GM20431 (cell line): ENCODE results near the gene ANTXR2.

Source experiments
- in situ Hi-C: fragments of 300-500 bp; cut with MseI, MboI; formaldehyde crosslinking; loops from one replicate; pipeline ENCODE4 v1.15.0; 2020; ENCODE audit warnings: low sequenced_read_pairs; ENCODE audit not compliant: unreplicated experiment

Gene ANTXR2

DNA sequence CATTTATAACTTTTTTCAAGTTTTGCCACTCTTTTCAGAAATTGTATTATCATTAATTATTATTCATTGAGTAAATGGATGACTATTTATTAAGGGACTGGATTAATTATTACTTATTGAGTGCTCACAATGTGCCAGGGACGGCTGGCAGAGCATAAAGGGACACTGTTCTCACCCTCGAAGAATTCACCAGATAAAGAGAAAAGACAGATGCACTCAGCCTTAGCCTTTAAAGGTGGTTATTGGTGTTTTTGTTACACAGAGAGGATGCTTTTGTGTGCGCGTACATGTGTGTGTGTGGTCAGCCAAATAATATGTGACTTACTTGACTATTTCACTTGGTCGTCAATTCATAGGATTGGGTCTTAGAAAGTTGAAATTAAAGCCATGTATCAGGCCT lies 187.0 kb downstream of the ANTXR2 start:
- in situ Hi-C loops = no loop called here

DNA sequence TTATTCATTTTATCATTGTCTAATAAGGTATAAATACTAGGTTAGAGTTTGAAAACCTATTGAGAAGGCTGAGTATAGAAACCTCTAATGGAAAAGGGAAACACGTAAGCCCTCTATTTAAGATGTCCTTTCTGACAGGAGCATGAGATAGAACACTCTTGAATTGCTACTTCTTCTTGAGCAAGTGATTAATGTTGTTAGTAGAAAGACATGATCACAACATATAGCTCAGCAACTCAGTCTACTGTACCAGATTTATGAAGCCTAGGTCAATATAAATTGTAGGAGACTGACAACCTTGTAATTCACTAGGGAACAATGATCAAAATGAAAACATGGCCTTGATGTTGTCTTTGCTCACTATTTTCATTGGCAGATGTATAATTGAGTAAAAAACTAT lies 189.7 kb downstream of the ANTXR2 start:
- in situ Hi-C loops = no loop called here

DNA sequence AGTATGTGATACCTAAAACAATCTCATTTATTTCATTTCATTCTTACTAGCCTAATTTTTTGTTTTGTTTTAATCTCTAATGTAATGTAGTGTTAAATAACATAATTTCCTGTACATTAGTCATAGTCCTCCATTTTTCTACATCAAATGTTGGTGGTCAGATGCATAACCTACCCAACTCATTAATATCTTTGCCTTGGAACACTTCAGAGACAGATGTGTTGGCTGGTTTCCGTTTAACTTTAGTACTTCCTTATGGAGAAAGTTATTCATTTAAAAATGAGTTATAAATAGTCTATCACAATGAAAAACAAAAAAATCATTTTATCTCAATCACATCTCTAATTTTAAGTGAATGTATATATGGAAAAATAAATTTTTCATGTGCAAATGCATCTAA lies 190.2 kb downstream of the ANTXR2 start:
- in situ Hi-C loops = no loop called here

DNA sequence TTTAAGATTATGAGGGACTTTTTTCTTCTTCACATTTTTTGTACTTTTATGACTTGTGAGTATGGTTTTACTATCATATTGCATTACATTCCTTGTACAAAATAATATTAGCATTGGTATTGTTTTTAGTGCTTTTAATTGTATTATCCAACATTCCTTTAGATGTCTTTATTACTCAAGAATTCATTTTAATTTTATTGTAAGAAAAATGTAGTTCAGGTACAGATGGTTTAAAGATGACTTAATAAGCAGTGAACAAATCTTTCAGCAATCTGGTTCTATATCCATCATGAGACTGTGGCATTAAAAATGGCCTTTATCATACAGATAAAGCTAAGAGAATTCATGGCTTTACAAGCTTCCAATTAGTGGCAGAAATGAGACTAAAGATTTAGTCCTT lies 191.6 kb downstream of the ANTXR2 start:
- in situ Hi-C loops = no loop called here

DNA sequence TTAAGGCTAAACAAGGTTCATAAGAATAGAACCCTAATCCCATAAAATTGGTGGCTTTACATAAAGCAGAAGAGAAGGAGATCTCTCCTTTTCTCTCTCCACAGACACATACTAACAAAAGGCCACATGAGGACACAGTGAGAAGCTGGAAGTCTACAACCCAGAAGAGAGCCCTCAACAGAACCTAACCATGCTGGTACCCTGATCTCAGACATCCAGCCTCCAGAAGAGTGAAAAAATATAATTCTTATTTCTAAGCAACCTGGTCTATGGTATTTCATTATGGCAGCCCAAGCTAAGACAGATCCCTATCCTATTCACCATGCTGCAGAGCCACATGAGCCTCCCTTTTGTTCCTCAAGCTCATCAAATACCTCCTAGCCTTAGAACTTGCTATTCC lies 195.5 kb downstream of the ANTXR2 start:
- in situ Hi-C loops = no loop called here

DNA sequence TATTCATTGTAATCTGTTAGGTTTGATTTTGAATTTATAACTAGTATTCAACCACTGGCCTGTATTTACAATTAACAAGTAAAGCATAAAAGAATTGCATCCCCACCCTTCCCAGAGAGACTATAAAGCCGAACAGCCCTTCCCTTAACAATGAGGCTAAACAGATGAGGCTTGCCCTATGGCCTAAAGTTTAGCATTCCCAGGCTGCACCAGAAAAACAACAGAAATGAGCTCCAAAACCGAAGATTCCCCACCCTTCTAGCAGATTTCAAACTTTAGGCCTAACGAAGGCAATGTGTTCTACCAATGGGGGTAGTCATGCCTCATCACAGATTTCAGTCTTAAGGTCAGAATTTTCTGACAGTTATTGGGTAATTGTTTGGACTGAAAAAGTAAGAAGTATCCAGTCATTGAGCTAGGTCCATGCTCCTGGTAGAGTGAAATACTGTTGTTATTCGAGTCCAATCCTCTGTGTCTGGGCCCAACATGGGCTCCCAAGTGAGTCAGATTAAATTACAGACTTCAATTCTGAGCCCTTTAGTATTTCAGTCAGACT lies 197.6 kb downstream of the ANTXR2 start:
- in situ Hi-C loops = no loop called here

DNA sequence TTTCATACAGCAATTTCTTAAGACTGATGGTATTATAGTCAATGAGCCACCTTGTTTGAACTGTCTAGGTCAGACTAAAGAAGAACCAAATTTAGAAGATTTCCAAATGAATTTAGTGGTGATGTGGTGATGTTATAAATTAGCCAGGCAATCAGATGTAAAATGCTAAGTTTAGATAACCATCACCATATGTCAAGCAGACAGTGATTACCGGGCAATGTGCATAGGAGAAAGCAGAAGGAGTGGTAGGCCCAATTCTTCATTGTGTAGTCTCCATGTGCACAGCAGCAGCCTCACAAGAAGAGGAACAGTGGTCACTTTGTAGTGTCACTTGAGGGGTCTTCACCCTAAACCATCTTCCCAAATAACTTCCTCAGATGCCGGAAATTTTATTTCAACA lies 198.8 kb downstream of the ANTXR2 start:
- in situ Hi-C loops = no loop called here

DNA sequence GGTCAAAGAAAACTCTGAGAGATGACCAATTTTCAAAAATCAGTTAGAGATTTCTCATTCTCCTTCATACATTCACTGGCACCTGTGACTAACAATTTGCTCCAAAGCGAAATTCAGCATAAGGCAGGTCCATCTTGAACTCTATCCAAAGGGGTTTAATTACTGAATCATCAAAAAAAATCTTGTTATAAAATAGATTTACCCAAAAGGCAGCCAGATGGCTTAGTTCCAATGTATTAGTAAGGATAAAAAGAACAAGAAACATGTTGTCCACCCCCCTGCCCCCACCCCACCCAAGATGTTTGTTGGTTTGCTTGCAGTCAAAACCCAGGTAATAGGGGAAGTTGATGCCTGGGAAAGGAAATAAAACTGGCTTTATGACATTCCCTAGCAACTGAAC lies 200.3 kb downstream of the ANTXR2 start:
- in situ Hi-C loops = no loop called here

DNA sequence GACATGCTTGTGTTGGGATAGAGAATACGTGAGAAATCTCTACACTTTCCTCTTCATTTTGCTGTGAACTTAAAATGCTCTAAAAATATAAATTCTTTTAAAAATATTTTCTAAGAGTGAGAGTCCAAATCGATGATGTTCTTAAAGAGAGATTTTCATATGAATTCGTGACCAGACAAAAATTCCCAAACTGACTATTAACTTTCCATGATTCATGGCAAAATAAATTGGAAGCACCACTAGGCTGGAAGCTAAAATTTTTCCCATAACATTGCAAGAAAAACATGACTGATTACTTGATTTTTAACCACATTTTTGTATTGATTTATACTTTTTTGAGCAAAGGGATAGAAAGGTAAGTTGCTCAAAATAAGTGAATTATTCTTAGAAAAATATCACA lies 201.1 kb downstream of the ANTXR2 start:
- in situ Hi-C loops = no loop called here

DNA sequence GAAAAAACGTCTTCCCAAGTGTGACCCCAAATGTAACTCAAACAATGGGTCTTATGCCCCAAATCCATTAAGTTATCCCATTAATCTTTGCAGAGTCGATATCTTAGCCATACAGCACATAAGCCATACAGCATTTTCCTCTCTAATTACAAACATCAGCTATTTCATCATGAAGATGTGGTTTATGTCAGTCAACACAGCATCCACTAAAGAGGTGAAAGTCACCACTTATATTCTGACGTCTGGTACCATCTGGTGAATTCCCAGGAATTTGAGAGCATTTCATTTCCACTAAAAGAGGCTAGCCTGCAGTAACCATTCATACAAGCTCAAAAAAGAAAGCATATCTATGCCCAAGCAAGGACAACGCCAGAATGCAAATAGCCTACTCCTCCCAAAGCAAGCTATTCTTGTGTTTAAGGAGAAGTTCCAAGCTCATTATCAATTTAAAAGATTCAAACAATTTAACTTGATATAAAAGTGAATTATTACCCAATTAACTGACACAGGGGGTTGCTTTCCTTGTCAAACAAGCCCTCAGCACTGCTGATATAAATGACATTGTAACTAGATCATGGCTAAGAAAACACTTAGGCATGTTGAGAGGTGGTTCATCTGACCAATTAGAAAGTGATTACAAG lies 203.3 kb downstream of the ANTXR2 start:
- in situ Hi-C loops = no loop called here

DNA sequence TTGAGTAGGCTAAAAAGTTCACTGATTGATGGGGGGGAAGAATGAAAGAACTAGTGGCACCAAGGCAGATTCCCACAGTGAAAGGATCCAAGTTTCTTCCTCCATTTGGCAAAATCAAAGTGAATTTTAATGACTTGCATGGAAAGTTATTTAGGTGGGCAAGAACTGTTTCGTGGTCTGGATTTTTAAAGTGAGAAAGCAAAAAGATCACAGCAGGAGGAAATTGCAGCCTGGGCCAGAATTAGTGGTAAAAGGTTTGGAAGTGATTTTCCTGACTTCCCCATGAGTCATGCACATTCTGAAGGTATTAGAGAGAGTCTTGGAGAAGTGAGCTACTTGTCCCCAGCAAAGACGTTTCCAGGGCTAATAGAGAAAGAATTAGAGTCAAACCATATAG lies 207.8 kb downstream of the ANTXR2 start:
- in situ Hi-C loops = no loop called here

DNA sequence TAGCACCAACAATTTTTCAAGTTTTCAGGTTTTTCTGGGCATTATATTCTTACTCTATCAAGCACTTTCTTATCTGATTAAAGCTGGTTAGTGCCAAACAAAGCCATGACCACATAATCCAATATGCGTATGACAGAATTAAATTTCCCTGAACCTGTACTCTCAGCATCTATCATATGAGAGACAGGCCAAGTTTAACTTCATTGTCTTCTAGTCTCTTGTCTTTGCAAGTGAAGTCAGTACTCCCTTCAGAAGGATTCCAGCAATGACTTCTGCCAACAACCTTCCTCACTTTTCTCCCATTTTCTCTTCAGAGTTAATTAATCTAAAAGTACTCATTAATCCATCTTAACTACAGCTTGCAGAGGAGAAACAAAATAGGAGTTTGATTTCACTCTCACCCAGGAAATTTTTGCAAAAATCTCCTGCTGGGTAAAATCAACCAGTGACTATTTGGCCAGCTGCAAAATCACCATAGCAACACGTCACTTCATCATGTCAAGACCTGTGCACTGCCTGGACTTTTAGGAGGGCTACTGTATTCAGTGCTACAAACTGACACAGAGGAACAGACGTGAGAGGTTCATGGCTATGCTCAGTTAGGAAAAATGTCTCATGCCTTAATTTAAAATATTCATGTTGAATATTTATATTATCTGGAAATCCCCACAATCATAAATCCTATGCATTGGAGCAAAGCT lies 208.4 kb downstream of the ANTXR2 start:
- in situ Hi-C loops = no loop called here

DNA sequence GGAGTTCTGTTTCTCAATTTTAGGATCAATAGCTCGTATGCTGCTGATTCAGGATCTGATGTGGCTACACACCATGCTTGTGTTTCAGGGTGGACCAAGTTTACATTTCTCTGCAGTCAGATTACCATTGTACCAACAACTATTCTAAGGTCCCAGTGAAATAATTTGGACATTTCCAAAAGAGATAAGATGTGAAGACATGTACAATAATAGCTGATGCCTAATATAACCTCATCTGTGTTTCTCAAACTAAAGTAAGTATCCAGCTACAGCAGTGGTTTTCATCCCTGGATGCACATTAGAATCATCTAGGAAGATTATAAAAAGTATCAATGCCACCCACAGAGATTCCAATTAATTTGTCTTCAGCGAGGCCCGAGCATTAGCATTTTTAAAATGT lies 209.7 kb downstream of the ANTXR2 start:
- in situ Hi-C loops = no loop called here

DNA sequence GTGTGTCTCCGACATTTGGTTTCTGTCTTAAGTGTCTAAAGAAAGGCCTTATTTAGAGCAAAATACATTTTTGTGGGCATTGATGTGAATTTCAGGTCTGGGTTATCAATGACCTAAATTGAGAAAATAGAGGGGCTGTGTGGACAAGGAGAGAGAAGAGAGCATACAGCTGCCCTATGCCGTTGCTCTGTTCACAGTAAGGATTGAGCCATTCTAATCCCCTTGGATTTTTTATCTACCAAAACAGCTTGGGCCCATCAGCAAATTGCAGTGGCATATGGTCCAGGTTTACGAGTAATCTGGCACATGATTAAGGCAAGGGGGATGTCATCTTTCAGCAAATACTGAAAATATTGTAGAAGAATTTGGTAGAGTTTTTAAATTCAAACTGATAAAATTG lies 210.2 kb downstream of the ANTXR2 start:
- in situ Hi-C loops = no loop called here

DNA sequence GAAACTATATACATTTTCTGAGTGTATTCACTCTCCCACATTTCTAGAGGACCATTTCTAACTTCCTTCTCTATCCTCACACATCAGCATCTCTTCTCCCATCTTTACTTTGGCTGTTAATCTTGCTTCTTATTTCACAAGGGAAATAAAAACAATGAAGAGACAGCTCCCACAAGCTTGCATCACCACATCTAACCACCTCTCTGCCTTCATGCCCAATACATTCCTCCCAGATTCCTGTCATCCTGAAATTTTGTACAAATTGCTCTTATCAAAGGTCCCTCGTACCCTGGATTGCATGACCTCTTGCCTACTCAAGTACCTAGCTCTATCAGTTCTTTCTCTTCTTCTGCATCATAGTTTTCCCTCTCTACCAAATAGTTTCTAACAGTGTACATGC lies 215.2 kb downstream of the ANTXR2 start:
- in situ Hi-C loops = no loop called here

DNA sequence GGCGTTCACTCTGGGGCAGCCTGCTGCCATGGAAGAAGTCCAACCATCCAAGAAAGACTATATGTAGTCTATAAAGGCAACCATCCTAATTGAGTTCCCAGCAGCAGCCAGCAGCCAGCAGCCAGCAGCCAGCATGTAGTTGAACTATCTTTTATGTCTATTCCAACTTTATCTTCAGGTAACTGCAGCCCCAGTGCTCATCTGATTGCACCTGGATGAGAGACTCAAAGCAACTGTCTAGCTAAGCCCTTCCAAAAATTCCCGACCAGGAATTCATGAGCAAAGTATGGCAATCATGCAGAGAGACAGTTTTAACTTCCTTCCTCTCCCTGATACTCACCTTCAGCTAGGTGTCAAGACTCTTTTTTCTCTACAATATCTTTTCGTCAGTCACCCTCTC lies 216.8 kb downstream of the ANTXR2 start:
- in situ Hi-C loops = no loop called here

DNA sequence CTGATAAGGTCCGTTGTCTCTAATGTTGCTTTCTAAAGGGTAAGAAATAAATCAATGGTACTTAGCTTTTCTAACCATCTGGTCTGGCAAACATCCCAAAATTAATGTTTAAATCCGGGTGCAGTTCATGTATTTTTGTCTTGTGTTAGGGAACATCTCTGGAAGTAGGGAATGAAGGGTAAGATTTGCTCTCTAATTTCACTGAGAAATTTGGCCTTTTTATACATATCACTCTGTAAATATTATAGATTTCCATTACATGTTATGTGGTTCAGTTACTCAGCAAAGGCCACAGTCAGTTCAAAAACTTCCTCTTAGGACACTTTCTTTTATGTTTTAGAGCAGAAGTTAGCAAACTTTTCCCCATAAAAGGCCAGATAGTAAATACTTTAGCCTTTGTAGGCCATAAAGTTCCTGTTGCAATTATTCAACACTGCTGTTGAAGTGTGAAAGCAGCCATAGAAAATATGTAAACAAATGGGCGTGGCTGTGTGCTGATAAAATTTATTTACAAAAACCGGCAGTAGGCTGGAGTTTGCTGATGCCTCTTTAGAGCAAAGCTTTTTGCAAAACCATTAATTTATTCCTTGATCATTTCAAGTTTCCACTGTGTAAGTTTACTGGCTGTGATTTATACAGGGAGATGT lies 218.1 kb downstream of the ANTXR2 start:
- in situ Hi-C loops = no loop called here

DNA sequence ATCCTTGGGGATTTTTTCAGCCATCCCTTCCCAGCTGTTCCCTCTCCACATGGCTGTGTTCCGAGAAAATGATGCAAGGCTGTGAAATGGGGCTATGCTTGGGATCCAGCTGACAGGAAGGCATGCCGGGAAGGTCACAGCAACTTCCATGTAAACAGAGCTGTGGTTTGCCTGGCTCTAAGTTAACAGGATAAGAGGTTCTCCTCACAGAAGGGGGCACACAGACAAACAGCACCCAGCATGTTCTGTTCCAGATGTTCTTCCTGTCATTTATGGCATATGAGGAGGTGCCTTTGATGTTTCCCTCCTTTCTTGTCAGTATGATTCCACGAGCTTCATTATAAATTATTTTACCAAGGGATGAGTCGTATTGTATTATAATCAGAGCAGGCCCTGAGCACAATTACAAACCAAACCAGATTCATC lies 220.7 kb downstream of the ANTXR2 start:
- in situ Hi-C loops = no loop called here

DNA sequence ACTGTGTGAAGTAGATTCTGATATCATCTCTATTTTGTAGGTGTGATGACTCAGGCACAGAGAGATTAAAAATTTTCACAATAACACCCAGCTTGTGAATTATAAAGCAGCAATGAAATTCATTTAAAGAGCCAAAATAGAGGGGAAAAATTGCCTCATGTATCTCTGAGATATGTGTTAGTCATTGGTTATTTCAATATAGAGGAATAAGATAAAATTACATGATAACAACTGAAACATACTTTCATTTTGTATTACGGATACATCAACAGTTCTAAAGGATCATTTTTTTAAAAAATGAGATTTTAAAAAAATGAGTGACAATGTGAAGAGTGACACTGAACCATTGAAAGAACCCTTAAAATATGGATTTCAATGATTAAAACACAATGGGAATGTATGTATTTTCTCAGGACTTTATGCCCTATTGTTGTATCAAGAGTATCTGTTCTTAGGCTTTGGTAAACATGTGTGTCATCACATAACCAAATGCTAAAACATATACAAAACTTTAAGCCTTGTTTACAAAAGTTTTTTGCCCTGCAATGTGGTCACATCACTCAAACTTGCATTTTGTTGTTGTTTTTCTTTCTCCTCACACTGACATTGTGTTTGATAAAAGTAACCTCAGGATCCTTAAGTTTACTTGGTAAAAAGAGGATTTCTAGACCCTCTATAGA lies 221.3 kb downstream of the ANTXR2 start:
- in situ Hi-C loops = no loop called here
